HCT116 (cell line): ENCODE measurements around the gene PRLH. TPM values are rescaled to one million over a fixed set of nuclear protein-coding genes. Genes with fewer than 3 reads are reported as not detected.

Experiments used
- ATAC-seq: fragments of 200-7000 bp; cut with Tn5 transposase; 2 replicates; pipeline ENCODE4 v1.9.1; 2020; ENCODE audit warnings: mild to moderate bottlenecking, moderate library complexity
- BruUV-seq: library from RNA; stranded (reverse); fragments of 400-500 nt; replicated peaks from 2 replicates; lab custom pipeline; 2021; lab: Mats Ljungman, UMichigan
- CTCF ChIA-PET: fragments of 300-600 bp; sonication (Branson Sonifier 250); formaldehyde crosslinking; loops from one replicate; lab custom pipeline; 2021; ENCODE audit warnings: antibody characterized with exemption; lab: Charles Lee
- POLR2A ChIA-PET: fragments of 300-600, 350-600 bp; sonication (Branson Sonifier 250); formaldehyde crosslinking; loops from one replicate; lab custom pipeline; 2021; ENCODE audit warnings: antibody characterized with exemption; lab: Charles Lee
- RAD21 ChIA-PET, 2 experiments: fragments of 300-600 bp; sonication (Branson Sonifier 250); formaldehyde crosslinking; loops; one replicate each; lab custom pipeline; 2023; ENCODE audit warnings: low total read pairs in 2 of 2; ENCODE audit not compliant: uncharacterized antibody in 2 of 2, unreplicated experiment in 2 of 2, low non-redundant PET in 1 of 2; lab: Charles Lee
- DNase-seq: peaks from one replicate; pipeline ENCODE4 v3.0.0-alpha.2; 2010; ENCODE audit warnings: low read depth, low spot score
- H2AFZ ChIP-seq: fragments of 200-600 bp; shearing (Covaris generic), sonication (generic); 2 replicates; pipeline ENCODE4 v1.6.1; 2017; ENCODE audit warnings: low read depth, mixed run types, mixed read lengths, antibody characterized with exemption, low read length; ENCODE audit not compliant: poor library complexity, severe bottlenecking
- H3K27ac ChIP-seq: 2 replicates; pipeline ENCODE4 v1.5.1; 2012; ENCODE audit warnings: low read depth, low read length
- H3K27me3 ChIP-seq: fragments of 200-600 bp; sonication (generic); 2 replicates; pipeline ENCODE4 v1.6.1; 2016; ENCODE audit warnings: mixed run types, low read length, mixed read lengths; ENCODE audit not compliant: insufficient read depth
- H3K36me3 ChIP-seq, 2 experiments: fragments of 200-500 bp in 1 of 2; fragments of 200-600 bp in 1 of 2; sonication (Bioruptor generic) in 1 of 2; sonication (generic) in 1 of 2; 2 replicates each; pipeline versions ENCODE4 v1.5.1 to v1.6.1; 2014 to 2016; ENCODE audit warnings: low read length in 2 of 2, inconsistent platforms in 1 of 2, mixed read lengths in 1 of 2, mixed run types in 1 of 2; ENCODE audit not compliant: insufficient read depth in 2 of 2, control insufficient read depth in 1 of 2
- H3K4me1 ChIP-seq, 2 experiments: fragments of 200-600 bp in 1 of 2; sonication (generic) in 1 of 2; 2 replicates each; pipeline versions ENCODE4 v1.5.1 to v1.6.1; 2012 to 2017; ENCODE audit warnings: low read length in 2 of 2, inconsistent platforms in 1 of 2, mild to moderate bottlenecking in 1 of 2, mixed read lengths in 1 of 2, mixed run types in 1 of 2, moderate library complexity in 1 of 2; ENCODE audit not compliant: insufficient read depth in 2 of 2, control insufficient read depth in 1 of 2
- H3K4me2 ChIP-seq: fragments of 200-600 bp; sonication (generic); 2 replicates; pipeline ENCODE4 v1.6.1; 2017; ENCODE audit warnings: mixed run types, low read length, mixed read lengths
- H3K4me3 ChIP-seq, 2 experiments: fragments of 200-600 bp in 1 of 2; sonication (generic) in 1 of 2; replicated peaks in 1 of 2; 2 replicates each; pipeline ENCODE4 v1.5.1; 2011 to 2016; ENCODE audit warnings: low read length in 2 of 2, control low read depth in 1 of 2, low read depth in 1 of 2, mild to moderate bottlenecking in 1 of 2, mixed read lengths in 1 of 2, mixed run types in 1 of 2
- H3K79me2 ChIP-seq: fragments of 200-600 bp; sonication (generic); 2 replicates; pipeline ENCODE4 v1.6.1; 2017; ENCODE audit warnings: mild to moderate bottlenecking, mixed run types, low read length, moderate library complexity, mixed read lengths; ENCODE audit not compliant: insufficient read depth
- H3K9ac ChIP-seq: fragments of 200-600 bp; sonication (generic); 2 replicates; pipeline ENCODE4 v1.6.1; 2016; ENCODE audit warnings: low read length, mixed read lengths
- H3K9me2 ChIP-seq: fragments of 200-600 bp; sonication (generic), shearing (Covaris generic); 2 replicates; pipeline ENCODE4 v1.6.1; 2017; ENCODE audit warnings: mixed run types, mild to moderate bottlenecking, moderate library complexity; ENCODE audit not compliant: insufficient read depth
- H3K9me3 ChIP-seq, 2 experiments: fragments of 200-500 bp in 1 of 2; fragments of 200-600 bp in 1 of 2; sonication (Bioruptor generic) in 1 of 2; sonication (generic) in 1 of 2; 2 replicates each; pipeline ENCODE4 v1.6.1; 2014 to 2017; ENCODE audit warnings: low read length in 2 of 2, mixed read lengths in 2 of 2, inconsistent platforms in 1 of 2, low read depth in 1 of 2, mild to moderate bottlenecking in 1 of 2, mixed run types in 1 of 2, moderate library complexity in 1 of 2; ENCODE audit not compliant: control insufficient read depth in 1 of 2, insufficient read depth in 1 of 2
- H4K20me1 ChIP-seq: fragments of 200-600 bp; sonication (generic), shearing (Covaris generic); 2 replicates; pipeline ENCODE4 v1.6.1; 2017; ENCODE audit warnings: mixed run types, mild to moderate bottlenecking, moderate library complexity; ENCODE audit not compliant: insufficient read depth
- CBX3 ChIP-seq: IDR thresholded peaks from 2 replicates; pipeline ENCODE4 v1.6.1; 2012; ENCODE audit warnings: low read depth
- JUND ChIP-seq: IDR thresholded peaks from 2 replicates; pipeline ENCODE4 v1.6.1; 2012
- POLR2AphosphoS5 ChIP-seq: IDR thresholded peaks from 2 replicates; pipeline ENCODE4 v1.6.1; 2011; ENCODE audit warnings: mild to moderate bottlenecking, low read depth, low read length, moderate library complexity
- SP1 ChIP-seq: IDR thresholded peaks from 2 replicates; pipeline ENCODE4 v1.6.1; 2012; ENCODE audit warnings: low read depth
- SRF ChIP-seq: IDR thresholded peaks from 2 replicates; pipeline ENCODE4 v1.6.1; 2012; ENCODE audit warnings: low read depth
- TCF7L2 ChIP-seq: IDR thresholded peaks from 2 replicates; pipeline ENCODE4 v1.7.0; 2011; ENCODE audit warnings: borderline replicate concordance, inconsistent platforms; ENCODE audit not compliant: insufficient read depth, insufficient read length; ENCODE audit errors: extremely low read depth
- intact Hi-C: fragments of 100-400 bp; cut with micrococcal nuclease; formaldehyde crosslinking; loops from 2 replicates; pipeline ENCODE4 v1.10.0; 2022
- total RNA-seq: library from RNA; stranded (reverse); gene quantifications from one replicate; pipeline ENCODE4 v1.2.1, GENCODE V29; 2021; ENCODE audit not compliant: unreplicated experiment
- TF ChIP-seq, protein P1 (sequence below): IDR thresholded peaks from 2 replicates; pipeline ENCODE4 v1.6.1; 2012; ENCODE audit warnings: low read depth
- TF ChIP-seq, protein P2 (sequence below): IDR thresholded peaks from 2 replicates; pipeline ENCODE4 v1.6.1; 2011; ENCODE audit warnings: mild to moderate bottlenecking, low read length, moderate library complexity; ENCODE audit not compliant: insufficient replicate concordance; ENCODE audit errors: extremely low read depth

Gene PRLH
- total RNA-seq, 1 experiment from 2014 or later = not detected

DNA sequence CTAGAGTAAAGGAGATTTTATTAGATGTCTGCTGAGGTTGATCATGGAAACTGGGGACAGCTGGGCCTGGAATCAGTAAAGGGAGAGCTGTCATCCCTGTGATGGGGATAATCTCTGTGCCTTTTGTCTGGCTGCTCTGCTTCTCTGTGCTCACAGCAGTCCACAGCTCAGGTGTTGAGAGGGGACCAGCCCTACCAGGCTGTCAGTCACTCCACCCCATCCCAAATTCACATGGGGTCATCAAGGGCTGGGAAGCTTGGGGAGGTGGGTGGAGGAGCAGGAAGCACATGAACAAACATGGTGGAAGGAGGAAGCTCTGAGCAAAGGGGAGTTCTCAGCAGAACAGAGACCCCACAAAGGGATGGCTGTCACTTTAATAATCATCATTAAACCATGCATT lies 47.3 kb downstream of the PRLH start:
- H2AFZ ChIP-seq = no peak overlapping the region
- H3K36me3 ChIP-seq = no peaks in the 10 kb centered on the region
- H3K79me2 ChIP-seq = no peaks in the 10 kb centered on the region
- H3K27ac ChIP-seq = no peak overlapping the region
- no peaks in the 10 kb centered on the region for H3K9me2 ChIP-seq
- no peak overlapping the region for H3K9ac ChIP-seq
- intact Hi-C loops = no loop called here
- ATAC-seq (no peak), DNase-seq (no peak)
- H3K4me1 ChIP-seq = peaks cover 2 to 15% of the 10 kb centered on the region in 2 experiments; a peak in 2 of 4 replicates
- TF ChIP-seq POLR2AphosphoS5 (no peak), JUND (no peak), SP1 (no peak), TCF7L2 (no peak), CBX3 (no peak), SRF (no peak)
- TF ChIP-seq, protein P1, sequence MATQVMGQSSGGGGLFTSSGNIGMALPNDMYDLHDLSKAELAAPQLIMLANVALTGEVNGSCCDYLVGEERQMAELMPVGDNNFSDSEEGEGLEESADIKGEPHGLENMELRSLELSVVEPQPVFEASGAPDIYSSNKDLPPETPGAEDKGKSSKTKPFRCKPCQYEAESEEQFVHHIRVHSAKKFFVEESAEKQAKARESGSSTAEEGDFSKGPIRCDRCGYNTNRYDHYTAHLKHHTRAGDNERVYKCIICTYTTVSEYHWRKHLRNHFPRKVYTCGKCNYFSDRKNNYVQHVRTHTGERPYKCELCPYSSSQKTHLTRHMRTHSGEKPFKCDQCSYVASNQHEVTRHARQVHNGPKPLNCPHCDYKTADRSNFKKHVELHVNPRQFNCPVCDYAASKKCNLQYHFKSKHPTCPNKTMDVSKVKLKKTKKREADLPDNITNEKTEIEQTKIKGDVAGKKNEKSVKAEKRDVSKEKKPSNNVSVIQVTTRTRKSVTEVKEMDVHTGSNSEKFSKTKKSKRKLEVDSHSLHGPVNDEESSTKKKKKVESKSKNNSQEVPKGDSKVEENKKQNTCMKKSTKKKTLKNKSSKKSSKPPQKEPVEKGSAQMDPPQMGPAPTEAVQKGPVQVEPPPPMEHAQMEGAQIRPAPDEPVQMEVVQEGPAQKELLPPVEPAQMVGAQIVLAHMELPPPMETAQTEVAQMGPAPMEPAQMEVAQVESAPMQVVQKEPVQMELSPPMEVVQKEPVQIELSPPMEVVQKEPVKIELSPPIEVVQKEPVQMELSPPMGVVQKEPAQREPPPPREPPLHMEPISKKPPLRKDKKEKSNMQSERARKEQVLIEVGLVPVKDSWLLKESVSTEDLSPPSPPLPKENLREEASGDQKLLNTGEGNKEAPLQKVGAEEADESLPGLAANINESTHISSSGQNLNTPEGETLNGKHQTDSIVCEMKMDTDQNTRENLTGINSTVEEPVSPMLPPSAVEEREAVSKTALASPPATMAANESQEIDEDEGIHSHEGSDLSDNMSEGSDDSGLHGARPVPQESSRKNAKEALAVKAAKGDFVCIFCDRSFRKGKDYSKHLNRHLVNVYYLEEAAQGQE = no peak
- TF ChIP-seq, protein P2, sequence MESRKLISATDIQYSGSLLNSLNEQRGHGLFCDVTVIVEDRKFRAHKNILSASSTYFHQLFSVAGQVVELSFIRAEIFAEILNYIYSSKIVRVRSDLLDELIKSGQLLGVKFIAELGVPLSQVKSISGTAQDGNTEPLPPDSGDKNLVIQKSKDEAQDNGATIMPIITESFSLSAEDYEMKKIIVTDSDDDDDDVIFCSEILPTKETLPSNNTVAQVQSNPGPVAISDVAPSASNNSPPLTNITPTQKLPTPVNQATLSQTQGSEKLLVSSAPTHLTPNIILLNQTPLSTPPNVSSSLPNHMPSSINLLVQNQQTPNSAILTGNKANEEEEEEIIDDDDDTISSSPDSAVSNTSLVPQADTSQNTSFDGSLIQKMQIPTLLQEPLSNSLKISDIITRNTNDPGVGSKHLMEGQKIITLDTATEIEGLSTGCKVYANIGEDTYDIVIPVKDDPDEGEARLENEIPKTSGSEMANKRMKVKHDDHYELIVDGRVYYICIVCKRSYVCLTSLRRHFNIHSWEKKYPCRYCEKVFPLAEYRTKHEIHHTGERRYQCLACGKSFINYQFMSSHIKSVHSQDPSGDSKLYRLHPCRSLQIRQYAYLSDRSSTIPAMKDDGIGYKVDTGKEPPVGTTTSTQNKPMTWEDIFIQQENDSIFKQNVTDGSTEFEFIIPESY = no peak
- TF ChIP-seq, all 23 proteins: peak for 0
- Histone ChIP-seq H4K20me1 (no peaks in the 10 kb centered on the region), H3K9me3 (no peaks in the 10 kb centered on the region), H3K27me3 (no peaks in the 10 kb centered on the region; the same call in 1 of the 2 replicates), H3K4me2 (no peak overlapping the region), H3K4me3 (no peak overlapping the region)
- no TSS peak for BruUV-seq
- CTCF ChIA-PET = no interaction called here
- RAD21 ChIA-PET = no interaction called here
- POLR2A ChIA-PET = no interaction called here
